CD8-positive, alpha-beta memory T cell (primary cell): ENCODE results near the gene IER3. TPM values are rescaled to one million over a fixed set of nuclear protein-coding genes. Genes with fewer than 3 reads are reported as not detected.
"Not testable (repeated sequence)": the region's sequence is repeated elsewhere in the genome, so short reads cannot be mapped to it uniquely, and the experiment has no call there.

Experiments
- CTCF ChIA-PET: fragments of 350-600 bp; sonication (Branson Sonifier 250); formaldehyde crosslinking; loops from one replicate; lab custom pipeline; 2021; ENCODE audit warnings: antibody characterized with exemption; lab: Charles Lee
- POLR2A ChIA-PET: fragments of 350-600 bp; sonication (Branson Sonifier 250); formaldehyde crosslinking; loops from one replicate; lab custom pipeline; 2021; ENCODE audit warnings: antibody characterized with exemption; lab: Charles Lee
- DNase-seq, 5 donors: peaks; one replicate each; pipeline versions ENCODE4 v3.0.0 to v3.0.0-alpha.2; 2020 to 2022; ENCODE audit warnings: mixed read lengths in 1 of 5
- H3K27ac ChIP-seq: one replicate; pipeline ENCODE4 v1.7.0; 2013; ENCODE audit warnings: low read depth, mild to moderate bottlenecking, low read length, moderate library complexity
- H3K27me3 ChIP-seq: 2 replicates; pipeline ENCODE4 v1.7.0; 2013; ENCODE audit warnings: low read length, mild to moderate bottlenecking; ENCODE audit not compliant: insufficient read depth, poor library complexity, severe bottlenecking
- H3K36me3 ChIP-seq: 2 replicates; pipeline ENCODE4 v1.7.0; 2013; ENCODE audit warnings: mild to moderate bottlenecking, low read length, moderate library complexity; ENCODE audit not compliant: insufficient read depth
- H3K4me1 ChIP-seq: 2 replicates; pipeline ENCODE4 v1.7.0; 2013; ENCODE audit warnings: mild to moderate bottlenecking, low read length, moderate library complexity; ENCODE audit not compliant: insufficient read depth
- H3K4me3 ChIP-seq: 2 replicates; pipeline ENCODE4 v1.7.0; 2013; ENCODE audit warnings: mild to moderate bottlenecking, low read length
- H3K9me3 ChIP-seq: 2 replicates; pipeline ENCODE4 v1.7.0; 2013; ENCODE audit warnings: mild to moderate bottlenecking, low read length
- H3K27ac Mint-ChIP-seq, 8 donors: one replicate each; pipeline ENCODE4 v1.8.0; 2020 to 2021; ENCODE audit warnings: mixed read lengths in 8 of 8, mild to moderate bottlenecking in 6 of 8, inconsistent platforms in 3 of 8, moderate library complexity in 3 of 8
- H3K27me3 Mint-ChIP-seq, 2 donors: one replicate each; pipeline ENCODE4 v1.8.0; 2020 to 2021; ENCODE audit warnings: mixed read lengths in 2 of 2, mild to moderate bottlenecking in 1 of 2, moderate library complexity in 1 of 2
- H3K36me3 Mint-ChIP-seq, 3 donors: one replicate each; pipeline ENCODE4 v1.8.0; 2020 to 2021; ENCODE audit warnings: mixed read lengths in 3 of 3, inconsistent platforms in 1 of 3, mild to moderate bottlenecking in 1 of 3
- H3K4me1 Mint-ChIP-seq, 3 donors: one replicate each; pipeline ENCODE4 v1.8.0; 2020 to 2021; ENCODE audit warnings: mixed read lengths in 3 of 3, inconsistent platforms in 1 of 3, mild to moderate bottlenecking in 1 of 3
- H3K4me3 Mint-ChIP-seq, 7 donors: one replicate each; pipeline ENCODE4 v1.8.0; 2020 to 2021; ENCODE audit warnings: mixed read lengths in 7 of 7, mild to moderate bottlenecking in 6 of 7, moderate library complexity in 4 of 7, inconsistent platforms in 2 of 7
- H3K9me3 Mint-ChIP-seq, 5 donors: one replicate each; pipeline ENCODE4 v1.8.0; 2020 to 2022; ENCODE audit warnings: mixed read lengths in 5 of 5, mild to moderate bottlenecking in 3 of 5, moderate library complexity in 2 of 5, inconsistent platforms in 1 of 5
- polyA plus RNA-seq: library from polyadenylated mRNA; unstranded; fragments of 300-500 nt; fragmentation: Illumina TruSeq; gene quantifications from one replicate; pipeline ENCODE4 v1.2.3, GENCODE V29; 2021
- total RNA-seq, 2 experiments: library from RNA; stranded (reverse); gene quantifications; one replicate each; pipeline ENCODE4 v1.2.3, GENCODE V29; 2021

The IER3 gene
- total and polyA plus RNA-seq, 3 experiments from 2014 or later: 0.58 to 294 (median 267) TPM

DNA sequence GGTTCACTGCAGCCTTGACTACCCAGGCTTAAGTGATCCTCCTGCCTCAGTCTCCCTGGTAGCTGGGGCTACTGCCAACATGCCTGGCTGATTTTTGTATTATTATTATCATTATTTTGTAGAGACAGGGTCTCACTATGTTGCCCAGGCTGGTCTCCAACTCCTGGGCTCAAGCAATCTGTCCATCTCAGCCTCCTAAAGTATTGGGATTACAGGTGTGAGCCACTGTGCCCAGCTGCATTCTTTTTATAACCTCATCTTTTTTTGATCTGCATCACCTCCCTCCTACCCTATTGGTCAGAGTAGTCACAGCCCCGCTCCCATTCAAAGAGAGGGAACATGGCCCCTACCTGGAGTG, 23.6 kb upstream of the IER3 start:
- H3K4me1 Mint-ChIP-seq: peaks cover 49 to 76% (median 71%) of the 10 kb centered on the region in 3 donors
- Histone ChIP-seq H3K36me3 (no peaks in the 10 kb centered on the region), H3K27me3 (no peaks in the 10 kb centered on the region), H3K27ac (no peak overlapping the region), H3K4me1 (peaks cover 48% of the 10 kb centered on the region), H3K9me3 (no peaks in the 10 kb centered on the region), H3K4me3 (no peak overlapping the region)
- H3K27ac Mint-ChIP-seq: peak overlapping the region in 4 of 8 donors; percentile 26 to 69 (median 54)
- ChIA-PET CTCF (interaction anchor here (0.6 kb wide), 1 partner anchor 1766 kb away, joined by 3 read pairs; no protein-coding TSS in a partner anchor), POLR2A (no interaction called here)
- DNase-seq: no peak
- H3K4me3 Mint-ChIP-seq: peak overlapping the region in 3 of 7 donors; percentile 5 to 71 (median 36)
- peaks cover 0 to 3% (median 0%) of the 10 kb centered on the region in 3 donors for H3K36me3 Mint-ChIP-seq
- H3K9me3 Mint-ChIP-seq: peaks cover 0 to 2% (median 0%) of the 10 kb centered on the region in 5 donors
- H3K27me3 Mint-ChIP-seq: peaks cover 0 to 3% of the 10 kb centered on the region in 2 donors

GRCh38 chr6:30767158-30767943, 23.0 kb upstream of the IER3 start:
- ChIA-PET CTCF (interaction anchor here (1.1 to 1.4 kb wide), 2 partner anchors 23 to 38 kb away, joined by 3 read pairs; no protein-coding TSS in a partner anchor), POLR2A (no interaction called here)
- DNase-seq: no peak
- H3K4me3 ChIP-seq: no peak overlapping the region
- peaks cover 48 to 70% (median 65%) of the 10 kb centered on the region in 3 donors for H3K4me1 Mint-ChIP-seq
- H3K4me1 ChIP-seq: peaks cover 48% of the 10 kb centered on the region
- no peak overlapping the region for H3K27ac ChIP-seq
- peaks cover 0 to 2% (median 0%) of the 10 kb centered on the region in 5 donors for H3K9me3 Mint-ChIP-seq
- peak overlapping the region in 3 of 8 donors; percentile 17 to 37 (median 26) for H3K27ac Mint-ChIP-seq
- H3K27me3 ChIP-seq: no peaks in the 10 kb centered on the region
- H3K27me3 Mint-ChIP-seq: peaks cover 0 to 3% of the 10 kb centered on the region in 2 donors
- no peaks in the 10 kb centered on the region for H3K36me3 ChIP-seq
- H3K9me3 ChIP-seq: no peaks in the 10 kb centered on the region
- H3K36me3 Mint-ChIP-seq: peaks cover 0 to 2% (median 0%) of the 10 kb centered on the region in 3 donors
- no peak overlapping the region for H3K4me3 Mint-ChIP-seq

- Mint-ChIP-seq H3K27ac (peak overlapping the region in 1 of 8 donors; percentile 65), H3K4me1 (peaks cover 48 to 65% (median 61%) of the 10 kb centered on the region in 3 donors), H3K27me3 (peaks cover 0 to 3% of the 10 kb centered on the region in 2 donors), H3K4me3 (peak overlapping the region in 1 of 7 donors; percentile 51), H3K36me3 (no peaks in the 10 kb centered on the region), H3K9me3 (peaks cover 0 to 2% (median 0%) of the 10 kb centered on the region in 5 donors)
- POLR2A ChIA-PET: no interaction called here
- DNase-seq: no peak
- H3K4me3 ChIP-seq: no peak overlapping the region
- no peaks in the 10 kb centered on the region for H3K36me3 ChIP-seq
- no peak overlapping the region for H3K27ac ChIP-seq
- peaks cover 48% of the 10 kb centered on the region for H3K4me1 ChIP-seq
- no peaks in the 10 kb centered on the region for H3K27me3 ChIP-seq
- H3K9me3 ChIP-seq: no peaks in the 10 kb centered on the region
- CTCF ChIA-PET: interaction anchor here (1.1 to 1.4 kb wide), 2 partner anchors 23 to 37 kb away, joined by 3 read pairs; no protein-coding TSS in a partner anchor
Observed at GRCh38 chr6:30766461-30767157, 22.3 kb upstream of the IER3 start.

GRCh38 chr6:30765495-30765894, 21.1 kb upstream of the IER3 start:
- peaks cover 48% of the 10 kb centered on the region for H3K4me1 ChIP-seq
- H3K27me3 ChIP-seq, H3K4me3 ChIP-seq, CTCF ChIA-PET, DNase-seq, H3K36me3 Mint-ChIP-seq, H3K27ac ChIP-seq, H3K9me3 ChIP-seq, POLR2A ChIA-PET, H3K36me3 ChIP-seq, H3K27me3 Mint-ChIP-seq, H3K4me3 Mint-ChIP-seq, H3K9me3 Mint-ChIP-seq: not testable (repeated sequence)
- Mint-ChIP-seq H3K27ac (peak overlapping the region in 1 of 8 donors; percentile 68), H3K4me1 (peaks cover 45 to 58% (median 55%) of the 10 kb centered on the region in 3 donors)

DNA sequence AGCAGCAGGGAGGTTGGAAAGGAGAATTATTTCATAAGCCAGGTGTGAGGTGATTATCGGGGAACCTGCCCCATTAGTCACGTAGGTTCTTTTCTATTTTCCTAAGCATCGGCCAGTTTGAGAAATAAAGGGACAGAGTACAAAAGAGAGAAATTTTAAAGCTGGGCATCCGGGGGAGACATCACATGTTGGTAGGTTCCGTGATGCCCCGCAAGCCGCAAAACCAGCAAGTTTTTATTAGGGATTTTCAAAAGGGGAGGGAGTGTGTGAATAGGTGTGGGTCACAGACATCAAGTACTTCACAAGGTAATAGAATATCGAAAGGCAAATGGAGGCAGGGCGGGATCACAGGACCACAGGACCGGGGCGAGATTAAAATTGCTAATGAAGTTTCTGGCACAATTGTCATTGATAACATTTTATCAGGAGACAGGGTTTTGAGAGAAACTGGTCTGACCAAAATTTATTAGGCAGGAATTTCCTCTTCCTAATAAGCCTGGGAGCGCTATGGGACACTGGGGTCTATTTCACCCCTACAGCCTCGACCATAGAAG, 20.2 kb upstream of the IER3 start:
- not testable (repeated sequence) for H3K4me3 ChIP-seq, H3K9me3 Mint-ChIP-seq, H3K27ac Mint-ChIP-seq, H3K4me3 Mint-ChIP-seq, H3K27ac ChIP-seq, H3K36me3 Mint-ChIP-seq, H3K27me3 ChIP-seq, H3K36me3 ChIP-seq, H3K9me3 ChIP-seq, H3K27me3 Mint-ChIP-seq, DNase-seq
- H3K4me1 ChIP-seq: peaks cover 38% of the 10 kb centered on the region
- peaks cover 38 to 49% (median 46%) of the 10 kb centered on the region in 3 donors for H3K4me1 Mint-ChIP-seq
- POLR2A ChIA-PET: interaction anchor here (1.1 kb wide), 1 partner anchor 48 kb away, joined by 3 read pairs; no protein-coding TSS in a partner anchor
- CTCF ChIA-PET: interaction anchor here (0.5 kb wide), 1 partner anchor 232 kb away, joined by 4 read pairs; no protein-coding TSS in a partner anchor

DNA sequence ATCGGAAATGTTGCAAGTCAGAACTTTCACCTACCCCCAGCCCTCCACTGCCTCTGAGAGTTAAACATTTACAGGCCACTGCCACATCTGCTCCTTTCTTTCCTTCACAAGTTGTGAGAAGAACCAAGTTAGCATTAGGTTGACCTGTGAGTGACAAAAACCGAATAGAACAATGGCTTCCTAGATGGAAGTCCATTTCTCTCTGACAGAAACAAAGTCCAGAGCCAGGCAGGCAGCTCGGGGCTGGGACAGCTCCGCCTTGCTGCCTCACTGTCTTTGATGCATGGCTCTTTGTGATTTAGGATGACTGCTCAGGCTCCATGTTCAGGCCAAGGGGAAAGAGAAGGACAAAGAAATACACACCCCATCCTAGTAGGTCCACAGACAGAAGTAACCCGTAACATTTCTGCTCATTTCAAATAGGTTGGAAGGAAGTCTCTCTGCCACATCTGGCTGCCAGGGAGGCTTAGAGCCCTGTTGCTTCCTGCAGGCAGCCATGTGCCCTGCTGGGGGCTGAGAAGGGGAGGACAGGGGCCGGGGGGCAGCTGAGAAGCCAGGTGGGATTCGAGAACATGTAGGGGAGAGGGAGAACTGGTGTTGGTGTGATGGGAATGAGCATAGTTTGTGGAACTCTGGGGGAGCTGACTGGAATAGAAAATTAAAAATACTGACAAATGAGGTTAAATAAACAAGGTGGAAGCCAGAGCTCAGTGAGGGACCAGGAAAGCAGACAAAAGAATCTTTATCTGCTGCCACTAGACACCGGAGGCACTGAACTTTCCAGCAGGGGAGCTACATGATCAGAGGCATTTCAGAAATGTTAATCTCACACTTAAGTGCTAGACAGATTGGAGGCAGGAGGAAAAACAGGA, 19.5 kb upstream of the IER3 start:
- Histone ChIP-seq H3K9me3 (no peaks in the 10 kb centered on the region), H3K27ac (no peak overlapping the region), H3K4me1 (peaks cover 31% of the 10 kb centered on the region), H3K27me3 (no peaks in the 10 kb centered on the region), H3K4me3 (no peak overlapping the region), H3K36me3 (no peaks in the 10 kb centered on the region)
- Mint-ChIP-seq H3K27me3 (peaks cover 0 to 3% of the 10 kb centered on the region in 2 donors), H3K27ac (peak overlapping the region in 6 of 8 donors; percentile 9 to 81 (median 38)), H3K36me3 (peaks cover 0 to 1% (median 0%) of the 10 kb centered on the region in 3 donors), H3K4me3 (peak overlapping the region in 1 of 7 donors; percentile 44), H3K4me1 (peaks cover 31 to 42% (median 39%) of the 10 kb centered on the region in 3 donors), H3K9me3 (peaks cover 0 to 2% (median 0%) of the 10 kb centered on the region in 5 donors)
- POLR2A ChIA-PET: interaction anchor here (1.1 kb wide), 1 partner anchor 49 kb away, joined by 3 read pairs; no protein-coding TSS in a partner anchor
- CTCF ChIA-PET: interaction anchor here (0.5 kb wide), 1 partner anchor 231 kb away, joined by 4 read pairs; no protein-coding TSS in a partner anchor
- no peak for DNase-seq

DNA sequence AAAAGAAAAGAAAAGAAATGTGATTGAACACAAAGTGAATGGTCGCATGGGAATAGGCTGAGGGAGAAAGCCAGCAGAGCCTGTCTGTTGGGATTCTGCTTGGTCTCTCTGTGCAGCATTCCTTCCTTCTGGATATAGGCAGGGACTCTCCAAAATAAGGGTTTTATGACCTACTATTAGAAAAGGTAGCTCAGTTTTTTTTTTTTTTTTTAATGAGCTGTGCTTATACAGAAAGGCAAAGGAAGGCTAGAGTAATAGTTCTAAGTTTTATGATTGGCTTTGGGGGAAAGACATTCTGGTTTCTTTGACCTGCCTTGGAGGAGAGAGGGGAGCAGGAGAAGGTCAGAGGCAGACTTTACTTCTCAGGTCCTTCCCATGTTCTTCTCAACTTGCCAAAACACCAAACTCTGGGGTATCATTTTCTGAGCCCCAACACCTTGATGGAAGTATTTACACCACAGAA, 18.8 kb upstream of the IER3 start:
- peaks cover 0 to 2% (median 0%) of the 10 kb centered on the region in 5 donors for H3K9me3 Mint-ChIP-seq
- Histone ChIP-seq H3K27me3 (no peaks in the 10 kb centered on the region), H3K9me3 (no peaks in the 10 kb centered on the region), H3K4me3 (no peak overlapping the region), H3K36me3 (no peaks in the 10 kb centered on the region), H3K27ac (no peak overlapping the region), H3K4me1 (peaks cover 24% of the 10 kb centered on the region)
- CTCF ChIA-PET: no interaction called here
- H3K27ac Mint-ChIP-seq: no peak overlapping the region
- H3K36me3 Mint-ChIP-seq: peaks cover 0 to 1% (median 0%) of the 10 kb centered on the region in 3 donors
- DNase-seq: no peak
- peaks cover 24 to 35% (median 32%) of the 10 kb centered on the region in 3 donors for H3K4me1 Mint-ChIP-seq
- peaks cover 0 to 3% of the 10 kb centered on the region in 2 donors for H3K27me3 Mint-ChIP-seq
- H3K4me3 Mint-ChIP-seq: no peak overlapping the region
- POLR2A ChIA-PET: interaction anchor here (0.7 kb wide), 1 partner anchor 363 kb away, joined by 5 read pairs; no protein-coding TSS in a partner anchor
